ENCODE data around the gene MRRF.

DNA sequence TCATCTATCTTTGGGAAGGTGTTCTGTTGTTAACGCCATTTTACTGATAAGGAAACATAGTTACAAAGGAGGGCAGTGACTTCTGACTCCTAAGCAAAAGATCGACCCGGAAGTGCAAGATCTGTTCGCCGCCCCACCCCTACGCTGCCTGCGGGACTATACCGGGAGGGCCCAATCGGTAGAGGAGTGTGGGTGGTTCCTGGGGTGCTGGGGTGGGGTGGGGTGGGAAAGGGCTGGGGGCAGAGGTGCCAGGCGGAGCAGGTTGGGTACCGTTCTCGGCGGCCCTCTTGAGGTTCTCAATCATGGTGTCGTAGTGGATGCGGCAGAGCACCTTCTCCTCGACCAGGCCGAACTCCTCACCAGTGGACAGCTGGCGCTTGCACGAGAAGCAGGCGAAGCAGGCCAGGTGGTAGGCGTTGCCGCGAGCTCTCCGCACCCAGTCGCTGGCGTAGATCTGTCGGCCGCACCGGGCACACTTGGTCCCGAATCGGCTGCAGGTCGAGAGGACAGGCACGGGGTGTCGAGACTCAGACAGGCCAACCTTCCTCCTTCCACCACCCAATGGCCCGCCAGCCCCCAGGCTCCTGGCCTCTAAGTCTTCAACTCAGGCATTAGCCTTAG lies 47.8 kb upstream of the MRRF start:
- TF ChIP-seq, protein P1, sequence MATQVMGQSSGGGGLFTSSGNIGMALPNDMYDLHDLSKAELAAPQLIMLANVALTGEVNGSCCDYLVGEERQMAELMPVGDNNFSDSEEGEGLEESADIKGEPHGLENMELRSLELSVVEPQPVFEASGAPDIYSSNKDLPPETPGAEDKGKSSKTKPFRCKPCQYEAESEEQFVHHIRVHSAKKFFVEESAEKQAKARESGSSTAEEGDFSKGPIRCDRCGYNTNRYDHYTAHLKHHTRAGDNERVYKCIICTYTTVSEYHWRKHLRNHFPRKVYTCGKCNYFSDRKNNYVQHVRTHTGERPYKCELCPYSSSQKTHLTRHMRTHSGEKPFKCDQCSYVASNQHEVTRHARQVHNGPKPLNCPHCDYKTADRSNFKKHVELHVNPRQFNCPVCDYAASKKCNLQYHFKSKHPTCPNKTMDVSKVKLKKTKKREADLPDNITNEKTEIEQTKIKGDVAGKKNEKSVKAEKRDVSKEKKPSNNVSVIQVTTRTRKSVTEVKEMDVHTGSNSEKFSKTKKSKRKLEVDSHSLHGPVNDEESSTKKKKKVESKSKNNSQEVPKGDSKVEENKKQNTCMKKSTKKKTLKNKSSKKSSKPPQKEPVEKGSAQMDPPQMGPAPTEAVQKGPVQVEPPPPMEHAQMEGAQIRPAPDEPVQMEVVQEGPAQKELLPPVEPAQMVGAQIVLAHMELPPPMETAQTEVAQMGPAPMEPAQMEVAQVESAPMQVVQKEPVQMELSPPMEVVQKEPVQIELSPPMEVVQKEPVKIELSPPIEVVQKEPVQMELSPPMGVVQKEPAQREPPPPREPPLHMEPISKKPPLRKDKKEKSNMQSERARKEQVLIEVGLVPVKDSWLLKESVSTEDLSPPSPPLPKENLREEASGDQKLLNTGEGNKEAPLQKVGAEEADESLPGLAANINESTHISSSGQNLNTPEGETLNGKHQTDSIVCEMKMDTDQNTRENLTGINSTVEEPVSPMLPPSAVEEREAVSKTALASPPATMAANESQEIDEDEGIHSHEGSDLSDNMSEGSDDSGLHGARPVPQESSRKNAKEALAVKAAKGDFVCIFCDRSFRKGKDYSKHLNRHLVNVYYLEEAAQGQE (IDR thresholded peaks at IDR 0.05; ENCODE audit: insufficient replicate concordance, low read depth) = no peak
- TF ChIP-seq, protein P2, sequence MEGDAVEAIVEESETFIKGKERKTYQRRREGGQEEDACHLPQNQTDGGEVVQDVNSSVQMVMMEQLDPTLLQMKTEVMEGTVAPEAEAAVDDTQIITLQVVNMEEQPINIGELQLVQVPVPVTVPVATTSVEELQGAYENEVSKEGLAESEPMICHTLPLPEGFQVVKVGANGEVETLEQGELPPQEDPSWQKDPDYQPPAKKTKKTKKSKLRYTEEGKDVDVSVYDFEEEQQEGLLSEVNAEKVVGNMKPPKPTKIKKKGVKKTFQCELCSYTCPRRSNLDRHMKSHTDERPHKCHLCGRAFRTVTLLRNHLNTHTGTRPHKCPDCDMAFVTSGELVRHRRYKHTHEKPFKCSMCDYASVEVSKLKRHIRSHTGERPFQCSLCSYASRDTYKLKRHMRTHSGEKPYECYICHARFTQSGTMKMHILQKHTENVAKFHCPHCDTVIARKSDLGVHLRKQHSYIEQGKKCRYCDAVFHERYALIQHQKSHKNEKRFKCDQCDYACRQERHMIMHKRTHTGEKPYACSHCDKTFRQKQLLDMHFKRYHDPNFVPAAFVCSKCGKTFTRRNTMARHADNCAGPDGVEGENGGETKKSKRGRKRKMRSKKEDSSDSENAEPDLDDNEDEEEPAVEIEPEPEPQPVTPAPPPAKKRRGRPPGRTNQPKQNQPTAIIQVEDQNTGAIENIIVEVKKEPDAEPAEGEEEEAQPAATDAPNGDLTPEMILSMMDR (IDR thresholded peaks at IDR 0.05; ENCODE audit: insufficient read depth, low read length) = no peak
